NOMO-1 (cell line): ENCODE results near the gene PTPN12.
"Not testable (repeated sequence)": the region's sequence is repeated elsewhere in the genome, so short reads cannot be mapped to it uniquely, and the experiment has no call there.

Experiments used
- DNase-seq, 2 experiments: peaks; one replicate each; lab custom pipeline; 2025; ENCODE audit not compliant: unreplicated experiment in 2 of 2; lab: John Stamatoyannopoulos, UW

PTPN12 gene

GRCh38 chr7:77575187-77575586, 38.1 kb downstream of the PTPN12 start:
- no peak for DNase-seq

- no peak for DNase-seq
Observed at GRCh38 chr7:77576856-77577255, 39.8 kb downstream of the PTPN12 start.

GRCh38 chr7:77579797-77580196, 42.7 kb downstream of the PTPN12 start:
- peak in 1 of 2 experiments; percentile 50 for DNase-seq

GRCh38 chr7:77580762-77581350, 43.8 kb downstream of the PTPN12 start:
- no peak for DNase-seq

GRCh38 chr7:77587272-77587671, 50.2 kb downstream of the PTPN12 start:
- DNase-seq = no peak

GRCh38 chr7:77600952-77601351, 63.9 kb downstream of the PTPN12 start:
- no peak for DNase-seq

GRCh38 chr7:77606562-77606961, 69.5 kb downstream of the PTPN12 start:
- DNase-seq = no peak

GRCh38 chr7:77619314-77619713, 82.2 kb downstream of the PTPN12 start:
- no peak for DNase-seq

- no peak for DNase-seq
Observed at GRCh38 chr7:77626586-77627308, 89.7 kb downstream of the PTPN12 start.

- no peak for DNase-seq
Observed at GRCh38 chr7:77627309-77627676, 90.2 kb downstream of the PTPN12 start.

GRCh38 chr7:77629797-77630196, 92.7 kb downstream of the PTPN12 start:
- no peak for DNase-seq

- DNase-seq = no peak
Observed at GRCh38 chr7:77631820-77632219, 94.7 kb downstream of the PTPN12 start.

GRCh38 chr7:77644774-77645173, 107.7 kb downstream of the PTPN12 start:
- DNase-seq = no peak

GRCh38 chr7:77648742-77649338, 111.7 kb downstream of the PTPN12 start:
- no peak for DNase-seq

GRCh38 chr7:77649716-77650349, 112.7 kb downstream of the PTPN12 start:
- no peak for DNase-seq

- DNase-seq = peak; percentile 57 to 87
Observed at GRCh38 chr7:77651575-77652162, 114.6 kb downstream of the PTPN12 start.

GRCh38 chr7:77652826-77653225, 115.7 kb downstream of the PTPN12 start:
- DNase-seq = not testable (repeated sequence)

- DNase-seq = no peak
Observed at GRCh38 chr7:77653572-77653971, 116.5 kb downstream of the PTPN12 start.

GRCh38 chr7:77655356-77655755, 118.3 kb downstream of the PTPN12 start:
- no peak for DNase-seq

GRCh38 chr7:77655836-77656455, 118.9 kb downstream of the PTPN12 start:
- no peak for DNase-seq
